WTC11 (cell line): ENCODE results near the gene KRTAP1-4. TPM values are rescaled to one million over a fixed set of nuclear protein-coding genes. Genes with fewer than 3 reads are reported as not detected.

Experiments used
- ATAC-seq: fragments of 200-7000 bp; cut with Tn5 transposase; 2 replicates; pipeline ENCODE4 v1.10.0; 2021; ENCODE audit warnings: mild to moderate bottlenecking, moderate library complexity
- CTCF ChIA-PET: fragments of 300-600 bp; sonication (Branson Sonifier 250); formaldehyde crosslinking; loops from one replicate; lab custom pipeline; 2021; ENCODE audit warnings: antibody characterized with exemption; lab: Charles Lee
- POLR2A ChIA-PET: fragments of 350-600 bp; sonication (Branson Sonifier 250); formaldehyde crosslinking; loops from one replicate; lab custom pipeline; 2021; ENCODE audit warnings: antibody characterized with exemption; lab: Charles Lee
- DNase-seq: peaks from one replicate; pipeline ENCODE4 v3.0.0; 2021; ENCODE audit warnings: low spot score
- H3K27ac Mint-ChIP-seq: 2 replicates; pipeline ENCODE4 v1.8.0; 2021; ENCODE audit warnings: mixed read lengths
- H3K27me3 Mint-ChIP-seq: 2 replicates; pipeline ENCODE4 v1.8.0; 2021; ENCODE audit warnings: low read depth, mild to moderate bottlenecking, moderate library complexity, mixed read lengths
- H3K36me3 Mint-ChIP-seq: 2 replicates; pipeline ENCODE4 v1.8.0; 2021; ENCODE audit warnings: mixed read lengths
- H3K4me1 Mint-ChIP-seq: 2 replicates; pipeline ENCODE4 v1.8.0; 2022; ENCODE audit warnings: mixed read lengths
- H3K4me3 Mint-ChIP-seq: 2 replicates; pipeline ENCODE4 v1.8.0; 2021; ENCODE audit warnings: mild to moderate bottlenecking, moderate library complexity, mixed read lengths
- H3K9me3 Mint-ChIP-seq: 2 replicates; pipeline ENCODE4 v1.8.0; 2021; ENCODE audit warnings: mixed read lengths
- AFF4 ChIP-seq: sonication (generic); formaldehyde crosslinking; IDR thresholded peaks from 2 replicates; pipeline ENCODE4 v1.8.1; 2023; ENCODE audit warnings: mild to moderate bottlenecking, missing genetic modification reagents, borderline replicate concordance
- CBFB ChIP-seq: sonication (generic); formaldehyde crosslinking; IDR thresholded peaks from 2 replicates; pipeline ENCODE4 v1.8.1; 2022; ENCODE audit warnings: mild to moderate bottlenecking, low read depth, missing genetic modification reagents
- CDX4 ChIP-seq: fragments of 250-450 bp; sonication (Bioruptor Pico); IDR thresholded peaks from 2 replicates; pipeline ENCODE4 v1.9.0; 2021; ENCODE audit warnings: moderate library complexity, mild to moderate bottlenecking, inconsistent platforms, borderline replicate concordance
- CREM ChIP-seq: sonication (generic); formaldehyde crosslinking; IDR thresholded peaks from 2 replicates; pipeline ENCODE4 v1.8.1; 2022; ENCODE audit warnings: mild to moderate bottlenecking, missing genetic modification reagents, moderate library complexity
- EMX1 ChIP-seq: fragments of 250-450 bp; sonication (Bioruptor Pico); IDR thresholded peaks from 2 replicates; pipeline ENCODE4 v1.8.0; 2021; ENCODE audit warnings: mild to moderate bottlenecking
- GTF2I ChIP-seq: fragments of 250-450 bp; sonication (Bioruptor Pico); conservative IDR thresholded peaks from 2 replicates; pipeline ENCODE4 v1.4.0; 2021; ENCODE audit warnings: mild to moderate bottlenecking
- IRF2 ChIP-seq: sonication (generic); formaldehyde crosslinking; IDR thresholded peaks from 2 replicates; pipeline ENCODE4 v1.8.0; 2022; ENCODE audit warnings: low read depth, missing genetic modification reagents, borderline replicate concordance
- KAT7 ChIP-seq: sonication (generic); formaldehyde crosslinking; IDR thresholded peaks from 2 replicates; pipeline ENCODE4 v1.8.1; 2023; ENCODE audit warnings: missing genetic modification reagents, mild to moderate bottlenecking, borderline replicate concordance
- MXD4 ChIP-seq: fragments of 250-450 bp; sonication (Bioruptor Pico); IDR thresholded peaks from 2 replicates; pipeline ENCODE4 v1.8.0; 2021; ENCODE audit warnings: mild to moderate bottlenecking, moderate library complexity, borderline replicate concordance
- NFATC4 ChIP-seq: fragments of 250-450 bp; sonication (Bioruptor Pico); IDR thresholded peaks from 2 replicates; pipeline ENCODE4 v1.9.0; 2021; ENCODE audit warnings: mild to moderate bottlenecking
- NR2C2 ChIP-seq: sonication (generic); formaldehyde crosslinking; IDR thresholded peaks from 2 replicates; pipeline ENCODE4 v1.8.0; 2022; ENCODE audit warnings: mild to moderate bottlenecking, missing genetic modification reagents
- NR3C1 ChIP-seq: sonication (generic); formaldehyde crosslinking; conservative IDR thresholded peaks from 2 replicates; pipeline ENCODE4 v1.8.1; 2023; ENCODE audit warnings: low read depth, mild to moderate bottlenecking, missing genetic modification reagents
- OVOL2 ChIP-seq: fragments of 250-450 bp; sonication (Bioruptor Pico); IDR thresholded peaks from 2 replicates; pipeline ENCODE4 v1.9.0; 2021; ENCODE audit warnings: mild to moderate bottlenecking, borderline replicate concordance
- PREB ChIP-seq: sonication (generic); formaldehyde crosslinking; IDR thresholded peaks from 2 replicates; pipeline ENCODE4 v1.8.1; 2022; ENCODE audit warnings: mild to moderate bottlenecking, missing genetic modification reagents, moderate library complexity, borderline replicate concordance
- STAT6 ChIP-seq: sonication (generic); formaldehyde crosslinking; conservative IDR thresholded peaks from 2 replicates; pipeline ENCODE4 v1.8.1; 2023; ENCODE audit warnings: mild to moderate bottlenecking, low read depth, missing genetic modification reagents, moderate library complexity
- TCF7 ChIP-seq: sonication (generic); formaldehyde crosslinking; IDR thresholded peaks from 2 replicates; pipeline ENCODE4 v1.8.0; 2022; ENCODE audit warnings: mild to moderate bottlenecking, low read depth, missing genetic modification reagents, moderate library complexity
- TEAD1 ChIP-seq: sonication (generic); formaldehyde crosslinking; IDR thresholded peaks from 2 replicates; pipeline ENCODE4 v1.8.0; 2022; ENCODE audit warnings: mild to moderate bottlenecking, missing genetic modification reagents
- TEAD4 ChIP-seq: sonication (generic); formaldehyde crosslinking; IDR thresholded peaks from 2 replicates; pipeline ENCODE4 v1.8.0; 2022; ENCODE audit warnings: mild to moderate bottlenecking, missing genetic modification reagents
- ZBTB21 ChIP-seq: sonication (generic); formaldehyde crosslinking; IDR thresholded peaks from 2 replicates; pipeline ENCODE4 v1.8.1; 2023; ENCODE audit warnings: mild to moderate bottlenecking, missing genetic modification reagents, borderline replicate concordance
- ZBTB43 ChIP-seq: sonication (generic); formaldehyde crosslinking; IDR thresholded peaks from 2 replicates; pipeline ENCODE4 v1.8.1; 2023; ENCODE audit warnings: mild to moderate bottlenecking, missing genetic modification reagents
- ZNF138 ChIP-seq: sonication (generic); formaldehyde crosslinking; conservative IDR thresholded peaks from 2 replicates; pipeline ENCODE4 v1.8.1; 2022; ENCODE audit warnings: mild to moderate bottlenecking, moderate library complexity, missing genetic modification reagents
- ZNF263 ChIP-seq: sonication (generic); formaldehyde crosslinking; IDR thresholded peaks from 2 replicates; pipeline ENCODE4 v1.8.1; 2022; ENCODE audit warnings: low read depth, mild to moderate bottlenecking, moderate library complexity, missing genetic modification reagents
- ZNF281 ChIP-seq: sonication (generic); formaldehyde crosslinking; IDR thresholded peaks from 2 replicates; pipeline ENCODE4 v1.8.0; 2023; ENCODE audit warnings: mild to moderate bottlenecking, missing genetic modification reagents
- total RNA-seq: library from RNA; stranded (reverse); gene quantifications from 3 replicates; pipeline ENCODE4 v1.2.3, GENCODE V29; 2021

Gene KRTAP1-4
- total RNA-seq, 1 experiment from 2014 or later: not detected

- no peak for TF ChIP-seq CREM (CRISPR knock-in tag)
- no peak for TF ChIP-seq MXD4 (CRISPR knock-in tag)
- TF ChIP-seq CBFB: no peak
- no peak for TF ChIP-seq EMX1 (CRISPR knock-in tag)
- TF ChIP-seq GTF2I (CRISPR knock-in tag): no peak
- no peak for TF ChIP-seq CDX4 (CRISPR knock-in tag)
- TF ChIP-seq PREB (CRISPR knock-in tag): no peak
- TF ChIP-seq AFF4 (CRISPR knock-in tag): no peak
- TF ChIP-seq ZBTB21 (CRISPR knock-in tag): no peak
- no peak for TF ChIP-seq ZNF263 (CRISPR knock-in tag)
- TF ChIP-seq TCF7 (CRISPR knock-in tag): no peak
- no peak for TF ChIP-seq TEAD1 (CRISPR knock-in tag)
- TF ChIP-seq STAT6 (CRISPR knock-in tag): no peak
- TF ChIP-seq NR2C2: no peak
- TF ChIP-seq ZNF138: no peak
- TF ChIP-seq NR3C1: no peak
- Mint-ChIP-seq H3K4me3 (no peak overlapping the region), H3K36me3 (no peaks in the 10 kb centered on the region), H3K9me3 (0 out of 2 replicates have a peak, but pooled peaks cover 7% of the 10 kb centered on the region), H3K27ac (no peak overlapping the region), H3K4me1 (peaks cover 15% of the 10 kb centered on the region), H3K27me3 (no peaks in the 10 kb centered on the region)
- ATAC-seq (no peak), DNase-seq (no peak)
- ChIA-PET POLR2A (no interaction called here), CTCF (no interaction called here)
Observed at GRCh38 chr17:41009301-41009760, 20.7 kb downstream of the KRTAP1-4 start.

GRCh38 chr17:41008811-41009210 is 21.2 kb downstream of the KRTAP1-4 start, which contains the start of gene KRTAP3-1:
Gene KRTAP3-1, minus strand, starts transcription at chr17:41009128. Its CDS starts 54 bp downstream, at chr17:41009074.
- DNase-seq: no peak
- Mint-ChIP-seq H3K27me3 (no peaks in the 10 kb centered on the region), H3K4me1 (peaks cover 15% of the 10 kb centered on the region), H3K27ac (peak within 1 kb of the TSS; percentile 36; the same call in 1 of the 2 replicates), H3K9me3 (0 out of 2 replicates have a peak, but pooled peaks cover 7% of the 10 kb centered on the region), H3K4me3 (no peak within 1 kb of the TSS), H3K36me3 (no peaks in the 10 kb centered on the region)
- TF ChIP-seq KAT7 (no peak), NFATC4 (no peak), CBFB (no peak), TEAD4 (CRISPR knock-in tag) (no peak), NR2C2 (no peak), ZNF281 (CRISPR knock-in tag) (no peak), OVOL2 (CRISPR knock-in tag) (no peak), ZBTB43 (CRISPR knock-in tag) (no peak), ZNF138 (no peak), IRF2 (no peak)
- POLR2A ChIA-PET: no interaction called here
- peak; percentile 30 for ATAC-seq
- CTCF ChIA-PET: no interaction called here
